Measurements from ENCODE around the gene LKAAEAR1.

LKAAEAR1 gene

DNA sequence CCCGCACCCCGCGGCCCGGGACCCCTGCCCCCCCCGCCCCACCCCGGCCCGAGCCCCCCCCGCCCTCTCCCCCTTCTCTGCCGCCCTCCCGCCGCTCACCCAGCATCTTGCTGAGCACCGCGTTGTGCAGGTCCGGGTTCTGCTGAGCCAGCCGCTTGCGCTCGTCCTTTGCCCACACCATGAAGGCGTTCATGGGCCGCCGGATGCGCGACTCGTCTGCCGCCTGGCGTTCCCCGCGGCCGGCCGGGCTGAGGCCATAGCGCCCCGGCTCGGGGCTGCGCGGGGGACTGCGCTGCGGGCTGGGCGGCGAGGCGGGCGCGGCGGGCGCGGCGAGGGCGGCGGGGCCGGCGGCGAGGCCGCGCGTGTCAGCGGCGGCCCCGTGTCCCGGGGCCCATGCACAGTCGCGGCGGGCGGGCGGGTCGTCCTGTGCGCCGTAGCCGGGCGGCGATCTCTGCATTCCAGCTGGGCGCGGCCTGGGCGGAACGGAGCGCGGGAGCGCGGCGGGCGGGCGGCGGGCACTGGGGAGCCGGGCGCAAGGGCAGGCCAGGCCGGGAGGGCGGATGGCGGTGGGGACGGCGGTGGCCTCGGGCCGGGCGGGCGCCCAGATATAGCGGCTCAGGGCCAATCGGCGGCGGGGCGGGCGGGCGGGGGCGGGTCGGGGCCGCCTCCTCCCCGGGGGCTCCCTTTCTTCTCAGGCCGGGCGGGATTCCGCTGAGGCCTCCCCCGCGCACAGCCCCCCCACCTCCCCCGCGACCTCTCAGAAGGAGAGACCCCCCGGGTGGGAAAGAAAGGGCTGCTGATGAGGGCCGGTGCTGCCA lies 34.9 kb downstream of the LKAAEAR1 start, which contains the start of gene SOX18:
Gene SOX18 (minus strand): TSS at position 580 of the 818 bp plus-strand sequence. CDS start 123 bp downstream, at position 457.
- DNase-seq (ENCODE audit: low spot score in 2 of 2) = no peak
- peak within 1 kb of the TSS; percentile 53 for H3K4me3 Mint-ChIP-seq
- H3K4me1 Mint-ChIP-seq = peaks cover 24% of the 10 kb centered on the region

DNA sequence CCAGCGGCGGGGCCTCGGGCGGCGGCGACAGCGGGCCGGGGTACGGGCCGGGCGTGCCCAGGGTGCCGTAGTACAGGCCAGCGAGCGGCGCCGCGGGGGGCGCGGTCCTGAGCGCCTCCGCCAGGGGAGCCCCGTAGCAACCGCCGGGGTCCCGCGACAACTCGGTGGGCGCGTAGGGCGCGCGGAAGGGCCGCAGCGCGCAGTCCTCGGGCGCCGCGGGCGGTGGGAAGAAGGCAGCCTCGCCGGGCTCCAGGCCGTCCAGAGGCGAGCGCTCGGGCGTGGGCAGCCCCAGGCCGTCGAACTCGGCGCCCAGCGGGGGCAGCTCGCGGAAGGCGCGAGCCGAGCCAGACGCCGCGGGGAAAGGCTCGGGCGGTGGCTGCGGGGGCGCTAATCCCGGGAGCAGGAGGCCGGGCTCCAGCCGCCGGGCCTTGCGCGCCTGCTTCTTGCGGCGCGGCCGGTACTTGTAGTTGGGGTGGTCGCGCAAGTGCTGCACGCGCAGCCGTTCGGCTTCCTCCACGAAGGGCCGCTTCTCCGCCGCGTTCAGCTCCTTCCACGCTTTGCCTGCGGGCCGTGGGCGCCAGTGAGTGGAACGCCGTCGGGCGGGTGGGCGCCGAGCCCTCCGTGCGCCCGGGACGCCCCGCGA lies 35.7 kb downstream of the LKAAEAR1 start:
- no peak overlapping the region for H3K27ac Mint-ChIP-seq
- H3K4me1 Mint-ChIP-seq = peaks cover 20% of the 10 kb centered on the region
- H3K36me3 Mint-ChIP-seq = no peaks in the 10 kb centered on the region
- peak overlapping the region; percentile 53 for H3K4me3 Mint-ChIP-seq
- ATAC-seq = no peak
- no peaks in the 10 kb centered on the region for H3K9me3 Mint-ChIP-seq
- DNase-seq (ENCODE audit: low spot score in 2 of 2) = no peak

More for the DNA sequence above, 34.9 kb downstream of the LKAAEAR1 start, which contains the start of gene SOX18:
- H3K27ac Mint-ChIP-seq = no peak within 1 kb of the TSS
- peak; percentile 66 for ATAC-seq
- H3K36me3 Mint-ChIP-seq = peaks cover under 1% of the 10 kb centered on the region
- H3K9me3 Mint-ChIP-seq = no peaks in the 10 kb centered on the region

DNA sequence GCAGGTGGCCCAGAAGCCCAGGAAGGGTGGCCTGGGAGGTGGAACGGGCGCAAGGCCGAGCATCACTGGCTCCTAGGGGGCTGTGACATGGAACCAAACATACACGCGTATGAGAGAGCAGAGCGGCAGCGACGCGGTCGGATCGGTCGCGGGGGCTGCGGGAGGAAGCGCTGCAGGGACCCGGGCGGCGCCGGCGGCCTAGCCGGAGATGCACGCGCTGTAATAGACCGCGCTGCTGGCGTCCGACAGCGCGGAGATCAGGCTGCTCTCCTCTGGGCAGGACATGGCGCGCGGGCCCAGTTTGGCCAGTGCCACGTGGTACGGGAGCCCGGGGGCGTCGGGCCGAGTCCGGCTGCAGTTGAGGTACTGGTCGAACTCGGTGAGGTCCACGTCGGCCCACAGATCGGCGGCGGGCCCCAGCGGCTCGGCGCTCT lies 36.2 kb downstream of the LKAAEAR1 start:
- no peaks in the 10 kb centered on the region for H3K36me3 Mint-ChIP-seq
- H3K27ac Mint-ChIP-seq = no peak overlapping the region
- peaks cover 17% of the 10 kb centered on the region for H3K4me1 Mint-ChIP-seq
- H3K4me3 Mint-ChIP-seq = peak overlapping the region; percentile 38
- no peaks in the 10 kb centered on the region for H3K9me3 Mint-ChIP-seq
- DNase-seq (ENCODE audit: low spot score in 2 of 2) = no peak
- no peak for ATAC-seq

DNA sequence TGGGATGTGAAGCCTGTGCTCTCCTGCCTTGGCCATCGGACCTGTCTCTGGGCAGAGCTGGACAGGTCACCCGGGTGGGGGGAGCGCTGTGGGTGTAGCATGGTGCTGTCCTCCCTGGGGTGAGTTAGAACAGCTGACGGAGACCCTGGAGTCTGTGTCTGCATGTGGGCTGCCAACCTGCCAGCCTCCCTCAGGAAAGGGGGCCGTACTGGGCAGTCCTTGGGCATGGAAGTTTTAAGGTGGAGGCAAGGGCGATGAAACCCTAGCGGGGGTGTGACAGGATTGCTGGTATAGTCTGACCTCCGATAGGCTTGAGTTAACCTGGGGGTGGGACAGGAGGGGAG lies 37.2 kb downstream of the LKAAEAR1 start:
- DNase-seq (ENCODE audit: low spot score in 2 of 2) = no peak
- Mint-ChIP-seq H3K4me3 (peak overlapping the region; percentile 38), H3K36me3 (no peaks in the 10 kb centered on the region), H3K4me1 (peaks cover 17% of the 10 kb centered on the region), H3K27ac (no peak overlapping the region), H3K9me3 (no peaks in the 10 kb centered on the region)
- no peak for ATAC-seq

DNA sequence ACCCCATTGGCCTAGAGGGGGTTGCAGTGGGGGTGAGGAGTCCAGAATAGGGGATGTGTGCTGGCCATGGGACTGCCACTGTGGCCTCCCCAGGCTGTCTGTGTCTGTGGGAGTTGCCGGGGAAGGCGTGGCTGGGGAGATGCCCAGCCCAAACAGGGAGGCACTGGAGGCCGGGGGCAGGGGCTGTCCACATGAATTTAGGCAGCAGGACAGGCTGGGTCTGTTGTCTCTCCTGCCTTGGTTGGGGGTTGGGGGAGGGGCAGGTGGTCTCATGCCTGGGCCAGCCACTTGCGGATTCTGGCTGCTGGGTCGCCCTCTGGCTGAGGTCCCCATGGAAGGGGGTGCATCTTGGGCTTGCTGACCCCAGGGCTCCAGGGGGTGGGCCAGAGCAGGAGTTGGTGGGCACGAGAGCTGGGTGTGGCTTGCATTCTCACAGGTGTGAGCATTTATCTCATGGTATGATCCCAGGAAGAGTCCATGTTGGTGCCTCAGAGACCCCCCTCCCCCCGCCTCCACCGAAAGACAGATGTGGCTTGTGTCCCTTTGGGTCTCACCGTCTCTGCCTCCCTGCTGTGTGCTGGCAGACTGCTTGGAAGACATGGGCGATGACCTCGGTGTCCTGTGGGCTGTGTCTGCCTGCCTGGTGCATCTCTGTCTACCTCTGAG lies 38.7 kb downstream of the LKAAEAR1 start:
- Mint-ChIP-seq H3K27ac (no peak overlapping the region), H3K36me3 (no peaks in the 10 kb centered on the region), H3K4me1 (peaks cover 17% of the 10 kb centered on the region), H3K4me3 (no peak overlapping the region), H3K9me3 (no peaks in the 10 kb centered on the region)
- ATAC-seq (no peak), DNase-seq (ENCODE audit: low spot score in 2 of 2) (no peak)

DNA sequence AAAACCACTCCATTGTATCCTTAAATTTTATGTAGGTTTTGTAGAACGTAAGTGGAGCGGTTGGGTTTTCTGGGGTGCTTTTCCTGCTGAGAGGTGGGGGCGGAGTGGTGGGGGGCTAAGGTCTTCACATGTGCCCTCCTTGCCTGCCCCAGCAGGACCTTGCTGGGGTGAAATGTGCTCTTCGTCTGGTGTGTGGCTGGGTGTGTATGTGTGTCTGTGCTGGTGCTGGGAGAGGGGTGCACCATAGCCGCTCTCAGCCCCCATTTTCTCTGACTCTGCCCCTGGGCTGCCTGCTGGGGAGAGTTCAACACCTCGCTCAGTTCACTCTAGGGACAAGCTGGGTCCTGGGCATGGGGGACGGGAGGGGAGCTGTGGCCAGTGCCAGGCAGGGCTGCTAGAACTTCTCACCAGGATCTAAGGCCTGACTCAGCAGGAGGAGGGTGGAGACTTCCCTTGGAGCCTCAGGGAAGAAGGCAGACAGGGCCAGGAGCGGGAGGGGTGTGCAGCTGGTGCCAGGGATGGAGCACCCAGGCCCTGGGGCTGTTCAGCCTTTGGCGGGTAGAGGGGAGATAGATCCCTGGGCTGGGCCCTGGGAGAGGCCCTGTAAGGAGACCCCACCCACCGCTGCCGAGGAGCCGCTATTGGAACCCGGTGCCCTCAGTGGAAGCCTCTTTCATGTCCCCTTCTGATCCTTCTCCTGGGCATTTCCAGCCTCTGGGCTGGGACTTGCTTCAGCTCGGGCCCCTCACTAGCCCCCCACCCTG lies 39.5 kb downstream of the LKAAEAR1 start:
- DNase-seq (ENCODE audit: low spot score in 2 of 2) (no peak), ATAC-seq (no peak)
- no peak overlapping the region for H3K4me3 Mint-ChIP-seq
- H3K27ac Mint-ChIP-seq = no peak overlapping the region
- peaks cover 17% of the 10 kb centered on the region for H3K4me1 Mint-ChIP-seq
- H3K9me3 Mint-ChIP-seq = no peaks in the 10 kb centered on the region
- no peaks in the 10 kb centered on the region for H3K36me3 Mint-ChIP-seq

DNA sequence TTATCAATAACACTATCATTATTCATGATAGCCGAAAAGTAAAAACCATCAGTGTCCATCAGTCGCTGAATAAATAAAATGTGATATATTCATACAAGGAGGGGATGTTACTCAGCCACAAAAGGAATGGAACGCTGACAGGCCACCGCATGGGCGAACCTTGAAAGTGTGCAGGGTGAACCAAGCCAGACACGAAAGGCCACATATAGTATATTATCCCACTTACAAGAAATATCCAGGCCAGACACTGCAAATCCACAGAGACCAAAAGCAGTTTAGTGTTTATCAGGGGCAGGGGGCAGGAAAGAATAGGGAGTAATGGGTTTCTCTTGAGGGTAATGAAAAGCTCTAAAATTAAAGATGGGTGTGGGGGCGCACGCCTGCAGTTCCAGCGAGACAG lies 40.4 kb downstream of the LKAAEAR1 start:
- ATAC-seq = no peak
- Mint-ChIP-seq H3K4me3 (peak overlapping the region; percentile 71), H3K9me3 (no peaks in the 10 kb centered on the region), H3K27ac (no peak overlapping the region), H3K36me3 (no peaks in the 10 kb centered on the region), H3K4me1 (peaks cover 17% of the 10 kb centered on the region)
- DNase-seq (ENCODE audit: low spot score in 2 of 2) = no peak

DNA sequence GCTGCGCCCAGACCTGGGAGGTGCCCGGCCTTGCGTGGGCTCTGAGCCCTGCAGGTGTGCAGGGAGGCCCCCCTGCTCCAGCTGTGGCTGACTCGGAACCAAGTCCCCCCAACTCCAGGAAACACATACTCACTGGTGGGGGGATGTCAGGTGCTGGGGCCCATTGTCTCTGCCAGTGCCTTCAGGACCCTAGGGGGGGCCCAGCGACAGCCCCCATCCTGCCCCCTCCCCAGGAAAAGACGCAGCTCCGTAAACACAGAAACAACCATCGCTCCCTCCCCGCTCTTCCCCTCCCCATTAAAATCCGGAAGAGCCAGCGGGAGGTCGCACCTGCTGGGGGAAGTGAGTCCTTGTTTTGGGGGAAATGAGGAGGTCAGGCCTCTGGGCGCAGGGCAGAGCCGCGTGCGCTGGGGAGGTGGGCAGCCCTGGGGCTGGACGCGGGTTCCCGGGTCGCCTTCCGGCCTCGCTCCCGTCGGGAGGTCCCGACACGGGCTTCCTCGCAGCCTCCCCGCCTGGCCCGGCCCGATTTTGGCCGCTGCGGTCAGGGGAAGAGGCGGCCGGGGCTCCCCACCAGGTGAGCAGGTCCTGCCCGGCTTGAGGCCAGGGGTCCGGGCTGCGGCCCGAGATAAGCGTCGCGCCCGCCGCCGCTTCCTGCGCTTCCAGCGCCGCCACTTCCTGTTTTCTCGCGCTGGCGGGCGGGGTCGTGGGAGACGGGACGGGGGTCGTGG lies 42.0 kb downstream of the LKAAEAR1 start:
- Mint-ChIP-seq H3K9me3 (no peaks in the 10 kb centered on the region), H3K27ac (peak overlapping the region; percentile 82), H3K36me3 (peaks cover 5% of the 10 kb centered on the region), H3K4me3 (peak overlapping the region; percentile 71), H3K4me1 (peaks cover 22% of the 10 kb centered on the region)
- ATAC-seq (no peak), DNase-seq (ENCODE audit: low spot score in 2 of 2) (no peak)

DNA sequence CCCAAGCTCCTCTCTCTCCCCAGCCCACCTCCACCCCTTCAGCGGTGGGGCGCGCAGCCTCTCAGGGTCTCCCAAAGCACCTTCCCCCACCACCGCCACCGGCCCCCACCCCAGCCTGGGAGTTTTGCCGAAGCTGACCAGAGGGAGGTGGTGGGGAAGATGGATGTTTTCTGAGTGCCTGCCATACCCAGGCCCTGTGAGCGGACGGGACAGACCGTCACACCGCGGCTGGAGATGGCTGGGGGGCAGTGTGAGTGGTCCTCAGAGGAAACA lies 42.5 kb downstream of the LKAAEAR1 start:
- no peaks in the 10 kb centered on the region for H3K9me3 Mint-ChIP-seq
- peak overlapping the region; percentile 71 for H3K4me3 Mint-ChIP-seq
- H3K4me1 Mint-ChIP-seq = peaks cover 22% of the 10 kb centered on the region
- DNase-seq (ENCODE audit: low spot score in 2 of 2) (no peak), ATAC-seq (no peak)
- H3K27ac Mint-ChIP-seq = peak overlapping the region; percentile 82
- peaks cover 5% of the 10 kb centered on the region for H3K36me3 Mint-ChIP-seq

DNA sequence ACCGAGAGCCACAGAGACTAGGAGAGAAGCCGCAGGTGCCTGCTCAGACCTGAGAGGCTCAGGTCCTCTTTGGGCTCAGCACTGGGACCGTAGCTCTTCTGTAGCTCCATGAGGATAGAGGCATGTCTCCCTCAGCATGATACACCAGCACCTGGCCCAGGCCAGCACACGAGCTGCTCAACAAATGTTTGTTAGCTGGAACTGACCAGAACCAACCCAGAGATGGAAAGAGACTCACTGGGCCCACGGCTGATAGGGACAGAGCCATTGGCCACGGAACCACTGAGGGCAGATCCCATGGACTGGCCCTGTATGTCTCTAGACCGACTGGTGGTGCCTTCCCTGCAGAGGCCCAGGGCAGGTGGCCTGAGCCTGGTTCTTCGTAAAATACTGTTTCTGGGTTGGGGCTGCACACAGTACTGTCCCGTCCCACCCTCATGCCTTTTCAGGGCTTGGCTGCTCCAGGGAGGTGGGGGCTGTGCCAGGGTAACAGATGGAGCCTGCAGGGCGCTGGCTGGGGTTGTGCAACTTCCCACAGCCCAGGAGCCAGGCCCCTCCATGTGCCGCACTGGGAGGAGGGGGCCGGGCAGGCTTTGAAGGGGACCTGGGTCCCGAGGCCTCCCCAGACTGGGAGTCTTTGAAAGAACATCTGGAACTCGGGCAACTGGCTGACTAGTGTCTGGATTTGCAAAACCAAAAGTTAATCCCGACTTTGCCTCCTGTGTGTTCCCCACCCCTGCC lies 43.0 kb downstream of the LKAAEAR1 start:
- Mint-ChIP-seq H3K27ac (no peak overlapping the region), H3K4me3 (peak overlapping the region; percentile 71), H3K36me3 (peaks cover 5% of the 10 kb centered on the region), H3K4me1 (peaks cover 22% of the 10 kb centered on the region), H3K9me3 (no peaks in the 10 kb centered on the region)
- DNase-seq (ENCODE audit: low spot score in 2 of 2) = no peak
- ATAC-seq = no peak

DNA sequence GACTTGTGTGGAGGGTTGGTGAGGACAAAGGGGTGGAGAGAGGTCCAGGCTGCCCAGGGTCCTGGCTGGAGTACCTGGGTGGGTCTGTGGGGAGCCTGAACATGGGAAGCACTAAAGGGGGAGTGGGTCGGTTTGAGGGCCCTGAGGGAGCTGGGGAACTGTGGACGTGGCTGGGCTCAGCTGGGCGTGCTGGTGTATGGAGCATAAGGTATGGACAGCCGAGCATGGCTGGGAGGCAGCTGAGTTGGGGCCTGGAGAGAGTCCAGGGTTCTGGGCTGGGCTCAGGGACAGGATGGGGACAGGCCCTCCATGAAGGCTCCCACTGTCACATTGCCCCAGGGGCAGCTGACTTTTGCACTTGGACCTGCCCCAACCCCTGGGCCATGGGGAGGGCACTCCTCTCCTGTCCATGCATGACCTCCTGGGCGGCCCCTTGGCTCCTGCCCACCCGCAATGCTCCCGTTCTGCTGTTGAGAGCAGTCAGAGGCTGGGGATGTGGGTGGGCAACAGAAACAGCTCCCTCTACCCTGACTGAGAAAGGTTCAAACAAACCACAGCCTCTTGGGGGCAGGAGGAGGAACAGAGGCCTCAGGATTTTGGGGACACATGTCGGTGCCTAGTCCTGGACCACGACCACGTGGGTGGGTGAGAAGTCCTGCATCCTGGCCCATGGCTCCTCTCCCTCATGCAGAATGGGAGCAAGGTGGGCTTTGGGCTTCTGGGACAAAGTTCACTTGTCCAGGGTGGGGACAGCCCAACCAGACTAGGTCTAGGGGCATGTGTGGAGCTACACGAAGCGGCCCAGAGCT lies 43.8 kb downstream of the LKAAEAR1 start:
- Mint-ChIP-seq H3K36me3 (peaks cover 5% of the 10 kb centered on the region), H3K4me3 (peak overlapping the region; percentile 71), H3K9me3 (no peaks in the 10 kb centered on the region), H3K27ac (peak overlapping the region; percentile 67), H3K4me1 (peaks cover 22% of the 10 kb centered on the region)
- DNase-seq (ENCODE audit: low spot score in 2 of 2) = no peak
- ATAC-seq = no peak

DNA sequence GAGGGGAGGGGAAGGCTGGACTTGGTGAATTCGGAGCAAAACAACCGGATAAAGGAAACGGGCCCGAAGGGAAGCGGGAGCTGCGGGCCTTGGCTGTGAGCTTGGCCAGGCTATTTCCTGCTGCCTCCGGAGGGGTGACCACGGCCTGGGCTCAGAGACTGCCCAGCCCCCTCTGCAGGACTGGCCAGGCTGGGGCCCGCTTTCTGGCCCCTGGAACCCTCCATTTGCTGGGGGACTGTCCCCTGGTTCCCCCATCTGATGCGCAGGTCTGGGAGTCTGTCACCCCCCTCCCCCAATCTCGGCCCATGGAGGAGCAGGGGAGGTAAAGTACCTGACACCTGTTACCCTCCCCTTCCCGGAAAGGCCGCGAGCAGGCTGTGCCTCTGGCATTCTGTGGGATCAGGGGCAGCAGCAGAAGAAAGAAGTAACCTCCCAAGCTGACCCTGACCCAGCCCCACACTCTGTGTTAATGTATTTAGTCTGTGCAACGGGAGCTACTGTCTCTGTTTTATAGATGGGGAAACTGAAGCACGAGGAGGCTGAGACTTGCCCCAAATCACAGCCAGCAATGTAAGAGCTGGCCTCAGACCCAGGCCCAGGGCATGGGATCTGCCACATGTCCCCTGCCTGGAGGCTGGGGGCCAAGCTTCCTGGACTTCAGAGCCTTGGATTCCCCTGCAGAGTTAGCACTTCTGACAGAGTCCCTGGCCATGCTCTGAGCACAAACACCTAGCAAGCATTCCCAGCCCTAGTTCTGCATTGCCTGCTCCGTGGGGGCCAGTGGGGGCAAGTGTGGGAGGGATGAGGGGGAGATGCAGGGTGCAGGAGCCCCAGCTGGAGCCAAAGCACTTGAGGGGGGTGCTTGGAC lies 44.7 kb downstream of the LKAAEAR1 start:
- no peaks in the 10 kb centered on the region for H3K9me3 Mint-ChIP-seq
- peaks cover 12% of the 10 kb centered on the region for H3K36me3 Mint-ChIP-seq
- peak overlapping the region; percentile 67 for H3K27ac Mint-ChIP-seq
- H3K4me3 Mint-ChIP-seq = peak overlapping the region; percentile 67
- H3K4me1 Mint-ChIP-seq = peaks cover 31% of the 10 kb centered on the region
- DNase-seq (ENCODE audit: low spot score in 2 of 2) = no peak
- ATAC-seq = no peak

All from stimulated activated effector memory CD8-positive, alpha-beta T cell treated with anti-CD3 and anti-CD28 coated beads, Interleukin-12 subunit alpha, Interleukin-12 subunit beta, amount 100 ng/mL, for 72 hours (primary cell).